Activated naive CD8-positive, alpha-beta T cell treated with anti-CD3 and anti-CD28 coated beads, Interleukin-2, amount 10 ng/mL, durations not matched to agents 7 days and 5 days (primary cell): ENCODE data around the gene DENR. TPM values are rescaled to one million over a fixed set of nuclear protein-coding genes. Genes with fewer than 3 reads are reported as not detected.
"Not testable (repeated sequence)": the region's sequence is repeated elsewhere in the genome, so short reads cannot be mapped to it uniquely, and the experiment has no call there.

Experiments
- ATAC-seq: fragments of 150-1000 bp; cut with Tn5 transposase; one replicate; pipeline ENCODE4 v1.10.0; 2021; ENCODE audit warnings: low read depth, moderate library complexity
- POLR2A ChIA-PET: fragments of 350-600 bp; sonication (Branson Sonifier 250); formaldehyde crosslinking; loops from one replicate; lab custom pipeline; 2021; ENCODE audit warnings: antibody characterized with exemption; lab: Charles Lee
- DNase-seq: peaks from one replicate; pipeline ENCODE4 v3.0.0; 2021
- H3K27ac Mint-ChIP-seq: one replicate; pipeline ENCODE4 v1.8.0; 2022; ENCODE audit warnings: mild to moderate bottlenecking, mixed read lengths
- H3K27me3 Mint-ChIP-seq: one replicate; pipeline ENCODE4 v1.8.0; 2022; ENCODE audit warnings: mild to moderate bottlenecking, moderate library complexity, mixed read lengths
- H3K36me3 Mint-ChIP-seq: one replicate; pipeline ENCODE4 v1.8.0; 2021; ENCODE audit warnings: mild to moderate bottlenecking, mixed read lengths
- H3K4me1 Mint-ChIP-seq: one replicate; pipeline ENCODE4 v1.8.0; 2021; ENCODE audit warnings: mixed read lengths
- H3K4me3 Mint-ChIP-seq: one replicate; pipeline ENCODE4 v1.8.0; 2022; ENCODE audit warnings: mild to moderate bottlenecking, moderate library complexity, mixed read lengths
- H3K9me3 Mint-ChIP-seq: one replicate; pipeline ENCODE4 v1.8.0; 2021; ENCODE audit warnings: mixed read lengths
- total RNA-seq, 2 experiments: library from RNA; stranded (reverse); gene quantifications; one replicate each; pipeline ENCODE4 v1.2.3, GENCODE V29; 2021

Gene DENR
- total RNA-seq, 2 experiments from 2014 or later, result 51.7 to 53.5 TPM

- H3K9me3 Mint-ChIP-seq, DNase-seq, POLR2A ChIA-PET, H3K27me3 Mint-ChIP-seq, H3K27ac Mint-ChIP-seq, ATAC-seq: not testable (repeated sequence)
- Mint-ChIP-seq H3K4me3 (peak overlapping the region; percentile 100), H3K4me1 (peaks cover 18% of the 10 kb centered on the region), H3K36me3 (peaks cover 15% of the 10 kb centered on the region)
Observed at GRCh38 chr12:122750781-122751515, 1.7 kb upstream of the DENR start.

- H3K36me3 Mint-ChIP-seq, result peaks cover 29% of the 10 kb centered on the region
- peak overlapping the region; percentile 99 for H3K27ac Mint-ChIP-seq
- H3K4me3 Mint-ChIP-seq, result peak overlapping the region; percentile 100
- DNase-seq, result no peak
- ATAC-seq, result no peak
- POLR2A ChIA-PET, result interaction anchor here (0.9 to 1.7 kb wide), 4 partner anchors 8 to 228 kb away, joined by 3 to 9 read pairs (median 6); partner anchors contain the start of genes KNTC1 and RSRC2
- H3K9me3 Mint-ChIP-seq, result no peaks in the 10 kb centered on the region
- no peaks in the 10 kb centered on the region for H3K27me3 Mint-ChIP-seq
- peaks cover 30% of the 10 kb centered on the region for H3K4me1 Mint-ChIP-seq
Observed at GRCh38 chr12:122753319-122753650, 661 bp downstream of the DENR start.

GRCh38 chr12:122754790-122755189 lies 2.2 kb downstream of the DENR start:
- peaks cover 30% of the 10 kb centered on the region for H3K4me1 Mint-ChIP-seq
- DNase-seq, result no peak
- POLR2A ChIA-PET, result no interaction called here

GRCh38 chr12:122757568-122757967 lies 4.9 kb downstream of the DENR start:
- Mint-ChIP-seq H3K27me3 (no peaks in the 10 kb centered on the region), H3K4me1 (peaks cover 25% of the 10 kb centered on the region), H3K27ac (no peak overlapping the region), H3K9me3 (no peaks in the 10 kb centered on the region), H3K36me3 (peaks cover 39% of the 10 kb centered on the region), H3K4me3 (no peak overlapping the region)
- DNase-seq (no peak), ATAC-seq (no peak)
- POLR2A ChIA-PET, result no interaction called here

More at GRCh38 chr12:122754790-122755189, 2.2 kb downstream of the DENR start:
- peaks cover 35% of the 10 kb centered on the region for H3K36me3 Mint-ChIP-seq
- no peak for ATAC-seq
- H3K4me3 Mint-ChIP-seq, result no peak overlapping the region
- H3K9me3 Mint-ChIP-seq, result no peaks in the 10 kb centered on the region
- no peak overlapping the region for H3K27ac Mint-ChIP-seq
- no peaks in the 10 kb centered on the region for H3K27me3 Mint-ChIP-seq

GRCh38 chr12:122785503-122785902 lies 32.9 kb downstream of the DENR start:
- no peak for ATAC-seq
- Mint-ChIP-seq H3K4me1 (no peaks in the 10 kb centered on the region), H3K9me3 (no peaks in the 10 kb centered on the region), H3K4me3 (no peak overlapping the region), H3K27me3 (no peaks in the 10 kb centered on the region), H3K36me3 (no peaks in the 10 kb centered on the region), H3K27ac (no peak overlapping the region)
- POLR2A ChIA-PET, result no interaction called here
- no peak for DNase-seq

GRCh38 chr12:122788387-122788786 lies 35.8 kb downstream of the DENR start:
- ATAC-seq (no peak), DNase-seq (no peak)
- no peaks in the 10 kb centered on the region for H3K27me3 Mint-ChIP-seq
- H3K4me3 Mint-ChIP-seq, result no peak overlapping the region
- no peaks in the 10 kb centered on the region for H3K4me1 Mint-ChIP-seq
- H3K27ac Mint-ChIP-seq, result no peak overlapping the region
- no peaks in the 10 kb centered on the region for H3K36me3 Mint-ChIP-seq
- POLR2A ChIA-PET, result no interaction called here
- no peaks in the 10 kb centered on the region for H3K9me3 Mint-ChIP-seq

GRCh38 chr12:122789637-122790036 lies 37.0 kb downstream of the DENR start:
- Mint-ChIP-seq H3K4me1 (peaks cover 4% of the 10 kb centered on the region), H3K36me3 (no peaks in the 10 kb centered on the region), H3K27ac (no peak overlapping the region), H3K27me3 (no peaks in the 10 kb centered on the region), H3K4me3 (no peak overlapping the region), H3K9me3 (no peaks in the 10 kb centered on the region)
- ATAC-seq, result no peak
- no peak for DNase-seq
- POLR2A ChIA-PET, result no interaction called here

GRCh38 chr12:122790393-122791075 lies 37.9 kb downstream of the DENR start:
- ATAC-seq (no peak), DNase-seq (no peak)
- Mint-ChIP-seq H3K4me1 (peaks cover 4% of the 10 kb centered on the region), H3K27me3 (no peaks in the 10 kb centered on the region), H3K27ac (no peak overlapping the region), H3K36me3 (no peaks in the 10 kb centered on the region), H3K4me3 (no peak overlapping the region), H3K9me3 (no peaks in the 10 kb centered on the region)
- POLR2A ChIA-PET, result no interaction called here

- Mint-ChIP-seq H3K36me3 (no peaks in the 10 kb centered on the region), H3K9me3 (no peaks in the 10 kb centered on the region), H3K4me3 (no peak overlapping the region), H3K27ac (no peak overlapping the region), H3K27me3 (no peaks in the 10 kb centered on the region), H3K4me1 (peaks cover 4% of the 10 kb centered on the region)
- DNase-seq (no peak), ATAC-seq (peak; percentile 65)
- POLR2A ChIA-PET, result interaction anchor here (0.6 to 1.0 kb wide), 2 partner anchors 42 to 573 kb away, joined by 3 to 5 read pairs; no protein-coding TSS in a partner anchor
Observed at GRCh38 chr12:122793685-122794106, 41.1 kb downstream of the DENR start.

GRCh38 chr12:122795807-122796206 lies 43.2 kb downstream of the DENR start:
- ATAC-seq (no peak), DNase-seq (no peak)
- Mint-ChIP-seq H3K27ac (no peak overlapping the region), H3K9me3 (no peaks in the 10 kb centered on the region), H3K27me3 (no peaks in the 10 kb centered on the region), H3K4me3 (no peak overlapping the region), H3K4me1 (peaks cover 4% of the 10 kb centered on the region), H3K36me3 (no peaks in the 10 kb centered on the region)
- POLR2A ChIA-PET, result no interaction called here

GRCh38 chr12:122799641-122800243 lies 47.1 kb downstream of the DENR start:
- no peaks in the 10 kb centered on the region for H3K36me3 Mint-ChIP-seq
- H3K4me1 Mint-ChIP-seq, result no peaks in the 10 kb centered on the region
- H3K27me3 Mint-ChIP-seq, result no peaks in the 10 kb centered on the region
- H3K4me3 Mint-ChIP-seq, result peak overlapping the region; percentile 3
- POLR2A ChIA-PET, result interaction anchor here (0.8 kb wide), 1 partner anchor 37 kb away, joined by 5 read pairs; no protein-coding TSS in a partner anchor
- no peak overlapping the region for H3K27ac Mint-ChIP-seq
- DNase-seq, result peak; percentile 35
- no peaks in the 10 kb centered on the region for H3K9me3 Mint-ChIP-seq
- ATAC-seq, result peak; percentile 86

GRCh38 chr12:122803937-122804336 lies 51.3 kb downstream of the DENR start:
- no peaks in the 10 kb centered on the region for H3K36me3 Mint-ChIP-seq
- POLR2A ChIA-PET, result interaction anchor here (1.1 kb wide), 1 partner anchor 22 kb away, joined by 3 read pairs; no protein-coding TSS in a partner anchor
- DNase-seq (no peak), ATAC-seq (no peak)
- H3K27ac Mint-ChIP-seq, result no peak overlapping the region
- H3K9me3 Mint-ChIP-seq, result no peaks in the 10 kb centered on the region
- H3K4me3 Mint-ChIP-seq, result no peak overlapping the region
- H3K27me3 Mint-ChIP-seq, result peaks cover 4% of the 10 kb centered on the region
- H3K4me1 Mint-ChIP-seq, result peaks cover 1% of the 10 kb centered on the region

GRCh38 chr12:122804957-122805356 lies 52.3 kb downstream of the DENR start:
- not testable (repeated sequence) for H3K9me3 Mint-ChIP-seq, H3K4me1 Mint-ChIP-seq, H3K27me3 Mint-ChIP-seq, H3K36me3 Mint-ChIP-seq, DNase-seq, H3K4me3 Mint-ChIP-seq, ATAC-seq, H3K27ac Mint-ChIP-seq
- POLR2A ChIA-PET, result interaction anchor here (1.2 kb wide), 1 partner anchor 26 kb away, joined by 9 read pairs; no protein-coding TSS in a partner anchor
